Measurements from ENCODE around the gene CEP78.
"Not testable (repeated sequence)": the region's sequence is repeated elsewhere in the genome, so short reads cannot be mapped to it uniquely, and the experiment has no call there.

The CEP78 gene

DNA sequence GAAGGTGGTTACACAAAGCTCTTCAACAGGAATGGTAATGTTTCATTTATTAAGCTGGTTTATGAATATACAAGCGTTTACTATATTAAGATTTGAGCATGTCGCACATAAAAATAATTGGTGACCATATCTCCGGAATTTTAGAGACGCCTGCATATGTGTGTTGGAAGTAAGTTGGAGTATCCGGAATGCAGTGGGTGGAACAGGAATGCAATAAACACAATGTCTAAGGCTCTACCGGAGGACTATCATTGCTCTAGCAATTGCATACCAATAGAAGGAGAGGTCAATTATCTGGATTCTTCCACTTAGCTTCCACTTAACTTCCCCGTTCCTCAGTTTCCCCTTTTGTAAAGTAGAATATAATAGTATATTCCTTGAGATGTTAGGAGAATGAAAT lies 1.1 kb upstream of the CEP78 start:
- DNase-seq (ENCODE audit: low read depth in 3 of 3, low spot score in 1 of 3), result no peak

DNA sequence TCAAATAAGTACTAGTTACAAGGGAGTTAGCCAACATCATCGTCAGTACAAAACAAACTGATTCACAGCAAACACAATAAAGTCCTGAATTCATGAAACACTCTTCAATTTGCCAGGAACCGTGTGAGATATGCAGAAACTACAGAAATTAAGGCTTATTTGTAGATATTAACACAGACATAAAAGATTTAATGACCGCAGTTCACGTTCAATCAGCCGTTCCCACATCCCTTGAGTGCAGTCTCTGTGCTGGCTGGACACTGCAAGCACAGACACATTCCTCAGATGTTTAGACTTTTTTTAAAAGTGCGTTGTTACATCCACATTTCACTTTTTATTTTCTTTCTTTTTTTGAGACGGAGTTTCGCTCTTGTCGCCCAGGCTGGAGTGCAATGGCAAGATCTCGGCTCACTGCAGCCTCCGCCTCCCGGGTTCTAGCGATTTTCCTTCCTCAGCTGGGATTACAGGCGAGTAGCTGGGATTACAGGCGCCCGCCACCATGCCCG lies 566 bp upstream of the CEP78 start:
- no peak for DNase-seq (ENCODE audit: low read depth in 3 of 3, low spot score in 1 of 3)

DNA sequence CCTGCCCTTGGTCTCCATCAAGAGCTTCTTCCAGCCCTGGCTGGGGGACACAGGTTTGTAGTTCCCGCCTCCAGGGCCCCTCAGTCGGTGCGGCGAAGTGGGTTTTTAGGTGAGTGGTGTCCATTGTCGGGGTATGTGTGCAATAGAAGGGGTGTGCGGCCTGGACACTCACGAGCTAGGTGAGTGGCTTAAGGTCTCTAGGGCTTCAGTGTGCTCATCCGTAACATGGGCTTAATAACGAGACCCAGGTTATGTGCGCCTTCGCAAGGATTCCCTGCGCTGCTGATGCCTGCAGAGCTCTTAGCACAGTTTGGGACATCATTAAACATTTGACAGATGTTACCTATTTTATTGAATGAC lies 656 bp downstream of the CEP78 start:
- no peak for DNase-seq (ENCODE audit: low read depth in 3 of 3, low spot score in 1 of 3)

DNA sequence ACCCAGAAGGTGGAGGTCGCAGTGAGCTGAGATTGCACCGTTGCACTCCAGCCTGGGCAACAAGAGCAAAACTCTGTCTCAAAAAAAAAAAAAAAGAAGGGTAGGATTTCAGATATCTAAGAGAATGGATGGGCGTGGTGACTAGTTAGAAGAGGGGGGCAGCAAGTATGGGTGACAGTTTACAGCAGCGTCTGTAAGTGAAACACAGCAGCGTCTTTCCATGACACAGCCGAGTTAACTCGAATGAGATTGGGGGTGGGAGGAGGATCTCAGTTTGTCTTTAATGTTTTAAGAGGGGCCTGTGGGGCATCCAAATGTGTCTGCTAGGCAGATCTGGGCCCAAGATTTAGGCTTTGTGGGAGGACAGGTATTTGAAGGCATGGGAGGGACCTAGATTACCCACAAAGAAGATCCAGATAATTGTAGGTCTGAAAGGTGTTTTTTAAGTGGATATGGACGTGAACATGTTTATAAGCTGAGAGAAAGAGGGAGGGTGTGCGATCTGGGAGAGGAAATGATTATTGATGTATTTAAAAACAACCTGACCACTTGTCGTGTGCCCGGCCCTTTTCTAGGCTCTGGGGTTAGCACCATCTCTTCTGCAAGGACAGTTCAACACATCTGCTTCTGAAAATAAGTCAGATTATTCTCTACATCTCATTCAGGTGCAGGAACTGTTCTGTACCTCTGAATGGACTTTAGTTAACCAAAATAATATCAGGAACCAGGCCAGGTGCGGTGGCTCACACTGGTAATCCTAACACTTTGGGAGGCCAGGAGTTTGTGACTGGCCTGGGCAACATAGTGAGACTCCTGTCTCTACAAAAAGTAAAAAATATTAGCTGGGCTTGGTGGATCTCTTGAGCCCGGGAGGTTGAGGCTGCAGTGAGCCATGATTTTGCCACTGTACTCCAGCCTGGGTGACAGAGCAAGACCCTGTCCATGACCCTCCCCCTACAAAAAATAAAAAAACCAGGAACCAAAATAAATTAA lies 2.5 kb downstream of the CEP78 start:
- DNase-seq (ENCODE audit: low read depth in 3 of 3, low spot score in 1 of 3), result no peak

DNA sequence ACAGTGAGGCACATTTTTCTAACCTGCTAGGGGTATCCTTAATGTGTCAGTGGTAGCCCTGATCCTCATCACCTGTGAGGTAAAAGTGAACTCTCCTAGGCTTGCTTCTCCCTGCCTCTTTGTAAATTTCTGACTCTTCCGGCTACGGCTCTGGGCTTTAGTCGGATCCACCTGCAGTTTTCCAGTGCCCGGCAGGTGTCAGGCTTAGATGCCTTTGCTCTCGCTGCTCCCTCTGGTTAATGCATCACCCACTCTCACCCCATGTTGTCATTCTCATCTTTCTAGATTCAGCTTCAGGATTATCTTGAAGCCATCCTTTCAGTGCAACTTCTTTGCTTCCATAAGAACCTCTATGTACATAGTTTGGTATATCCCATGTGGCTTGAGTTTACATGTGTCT lies 3.6 kb downstream of the CEP78 start:
- no peak for DNase-seq (ENCODE audit: low read depth in 3 of 3, low spot score in 1 of 3)

DNA sequence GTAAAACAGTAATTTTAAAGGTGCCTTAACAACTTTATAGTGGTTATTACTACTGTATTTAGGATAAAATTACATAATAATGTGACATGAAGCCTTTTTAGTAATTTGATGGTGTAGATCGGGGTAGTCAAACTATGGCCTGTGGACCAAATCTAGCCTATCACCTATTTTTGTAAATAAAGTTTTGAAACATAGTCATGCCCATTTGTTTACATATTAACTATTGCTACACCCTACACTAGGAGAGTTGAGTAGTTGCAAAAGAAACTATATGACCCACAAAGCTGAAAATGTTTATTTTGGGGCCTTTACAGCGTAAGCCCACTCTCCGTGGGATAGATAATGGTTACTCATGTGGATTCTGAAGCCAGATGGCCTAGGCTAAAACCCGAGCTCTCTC lies 6.2 kb downstream of the CEP78 start:
- no peak for DNase-seq (ENCODE audit: low read depth in 3 of 3, low spot score in 1 of 3)

DNA sequence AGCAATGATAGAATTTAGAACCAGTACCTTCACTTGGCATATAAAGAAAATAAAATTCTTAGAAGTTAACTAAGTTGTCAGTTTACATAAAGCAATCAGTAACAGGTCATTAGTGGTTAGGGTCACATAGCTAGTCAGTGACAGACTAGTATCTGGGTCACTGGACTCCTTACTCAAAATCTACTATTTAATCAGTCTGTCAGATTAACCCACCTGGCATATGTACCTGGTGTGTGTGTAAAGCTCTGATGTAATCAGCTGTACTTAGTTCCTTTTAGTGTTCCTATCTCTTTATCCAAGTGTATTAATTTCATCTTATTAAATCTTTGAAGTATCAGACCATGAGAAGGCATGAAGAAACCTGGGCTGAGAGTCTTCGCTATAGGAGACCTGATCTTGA lies 7.3 kb downstream of the CEP78 start:
- DNase-seq (ENCODE audit: low read depth in 3 of 3, low spot score in 1 of 3), result no peak

DNA sequence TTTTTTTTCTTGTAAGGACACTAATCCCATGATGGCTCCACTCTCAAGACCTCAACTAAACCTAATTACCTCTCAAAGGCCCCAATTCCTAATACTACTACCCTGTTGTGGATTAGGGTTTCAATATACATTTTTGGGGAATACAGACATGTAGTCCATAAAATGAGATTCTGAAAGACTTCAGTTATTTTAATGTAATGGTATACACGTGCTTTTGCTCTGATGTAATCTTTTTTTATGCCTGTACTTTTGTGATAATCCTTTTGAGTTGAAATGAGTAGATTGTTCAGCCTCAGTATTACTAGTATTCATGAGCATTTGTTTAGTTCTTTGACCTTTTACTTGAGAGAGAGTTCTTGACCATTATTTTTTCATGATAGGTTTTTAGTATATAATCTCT lies 9.5 kb downstream of the CEP78 start:
- no peak for DNase-seq (ENCODE audit: low read depth in 3 of 3, low spot score in 1 of 3)

DNA sequence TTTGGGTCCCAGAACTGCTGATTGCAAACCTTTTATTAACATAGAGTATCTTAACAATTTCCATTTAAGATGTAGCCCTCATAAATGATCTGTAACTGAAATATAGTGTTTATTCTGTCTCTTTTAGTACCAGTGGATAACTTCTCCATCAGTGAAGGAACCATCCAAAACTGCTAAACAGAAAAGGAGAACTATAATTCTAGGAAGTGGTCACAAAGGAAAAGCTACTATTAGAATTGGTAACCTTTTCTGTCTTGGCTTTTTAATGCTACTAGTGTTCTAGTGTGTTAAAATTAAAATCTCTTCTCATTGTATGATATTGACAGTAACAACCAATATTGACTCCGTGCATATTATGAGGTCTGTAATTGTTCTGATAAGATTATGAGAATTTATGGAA lies 12.8 kb downstream of the CEP78 start:
- no peak for DNase-seq (ENCODE audit: low read depth in 3 of 3, low spot score in 1 of 3)

DNA sequence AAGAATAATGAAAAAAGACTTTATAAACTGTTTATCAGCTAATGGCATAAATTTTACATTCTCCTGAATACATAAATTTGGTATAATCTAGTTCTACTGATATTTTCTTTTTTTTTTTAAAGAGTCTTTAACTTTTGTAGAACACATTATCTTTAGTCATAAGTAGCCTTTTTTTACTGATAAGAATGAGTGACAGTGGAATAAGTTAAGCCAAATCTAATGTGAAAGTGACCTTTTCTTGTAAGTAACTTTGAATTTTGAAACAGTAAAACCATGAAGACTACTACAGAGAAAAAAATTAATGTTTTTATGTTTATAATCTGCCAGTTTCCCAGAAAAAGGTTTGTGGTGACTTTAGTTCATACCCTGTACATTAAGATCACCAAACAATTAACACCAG lies 13.7 kb downstream of the CEP78 start:
- DNase-seq (ENCODE audit: low read depth in 3 of 3, low spot score in 1 of 3), result no peak

DNA sequence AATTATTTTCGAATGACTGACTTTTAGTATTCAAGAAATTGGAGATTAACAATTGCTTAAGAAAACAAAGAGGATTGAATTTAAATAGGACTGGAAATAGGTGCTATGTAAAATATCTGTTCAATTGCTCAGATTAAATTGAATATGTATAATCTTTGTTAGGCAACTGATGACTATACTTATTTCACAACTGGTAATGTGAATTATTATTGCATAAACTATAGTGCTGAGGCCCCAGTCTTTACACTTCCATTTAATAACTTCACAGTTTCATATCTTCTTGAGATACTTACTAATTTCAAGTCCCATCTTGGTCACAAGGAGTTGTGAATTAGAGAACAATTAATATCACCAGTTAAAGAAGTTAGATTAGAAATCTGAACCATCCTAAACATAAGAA lies 16.7 kb downstream of the CEP78 start:
- DNase-seq (ENCODE audit: low read depth in 3 of 3, low spot score in 1 of 3), result no peak

DNA sequence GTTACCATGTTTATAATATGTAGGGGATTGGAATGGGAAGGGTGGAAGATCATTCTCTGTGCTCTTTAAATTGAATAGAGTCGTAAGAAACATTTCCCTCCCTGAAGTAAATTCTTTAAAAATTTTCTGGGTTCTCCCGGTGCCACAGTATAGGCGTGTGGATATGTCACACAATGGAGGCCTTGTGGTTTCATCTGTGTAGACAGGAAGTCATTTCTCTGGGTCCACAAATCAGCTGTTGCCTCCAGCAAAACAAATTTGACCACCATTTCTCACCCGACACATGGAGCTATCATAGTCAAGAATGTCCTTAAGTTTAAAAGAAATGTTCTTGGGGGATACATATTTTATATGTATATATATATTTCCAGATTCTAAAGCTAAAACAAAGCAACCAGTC lies 17.4 kb downstream of the CEP78 start:
- DNase-seq (ENCODE audit: low read depth in 3 of 3, low spot score in 1 of 3), result no peak

DNA sequence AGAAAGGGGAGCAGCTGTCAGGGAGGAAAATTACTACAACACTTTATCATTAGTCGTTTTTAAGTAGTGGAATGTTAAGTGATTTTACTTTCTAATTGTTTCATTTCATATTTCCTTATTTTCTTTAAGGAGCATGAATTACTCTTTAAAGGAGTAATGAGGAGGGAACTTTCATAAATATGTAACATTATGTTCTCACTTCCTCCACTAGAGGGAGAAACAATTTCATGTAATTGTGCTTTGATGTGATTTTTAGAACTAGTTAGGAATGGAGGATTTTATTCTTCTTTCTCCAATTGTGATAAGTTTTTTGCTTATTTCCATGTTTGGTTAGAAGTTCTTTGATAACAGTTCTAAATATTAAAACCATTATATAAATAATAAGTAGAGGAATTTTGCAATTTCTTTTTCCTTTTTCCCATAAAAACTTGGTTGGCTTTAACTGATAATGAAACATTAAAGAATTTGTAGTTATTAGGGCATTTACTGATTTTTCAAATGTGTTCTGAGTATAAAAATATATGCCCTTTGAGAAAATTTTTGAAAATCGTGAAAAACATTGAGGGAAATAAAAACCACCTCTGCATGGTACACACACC lies 25.6 kb downstream of the CEP78 start:
- no peak for DNase-seq (ENCODE audit: low read depth in 3 of 3, low spot score in 1 of 3)

DNA sequence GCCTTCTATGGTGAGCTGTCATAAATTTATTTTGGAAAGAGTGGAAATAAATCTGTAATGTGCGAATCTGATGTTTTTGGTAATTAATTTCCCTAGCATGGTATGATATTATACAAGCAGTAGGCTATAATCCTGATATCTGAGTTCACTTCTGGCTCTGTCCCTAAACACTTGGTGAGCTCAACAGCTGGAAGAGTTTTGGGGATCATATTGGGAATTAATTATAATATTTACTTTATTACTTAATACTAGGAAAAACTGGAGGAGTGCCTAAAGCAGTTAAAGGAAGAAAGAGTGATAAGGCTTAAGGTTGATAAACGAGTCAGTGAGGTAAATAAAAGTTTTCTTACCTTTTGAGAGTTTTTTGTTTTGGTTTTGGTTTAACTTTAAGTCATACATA lies 26.8 kb downstream of the CEP78 start:
- no peak for DNase-seq (ENCODE audit: low read depth in 3 of 3, low spot score in 1 of 3)

DNA sequence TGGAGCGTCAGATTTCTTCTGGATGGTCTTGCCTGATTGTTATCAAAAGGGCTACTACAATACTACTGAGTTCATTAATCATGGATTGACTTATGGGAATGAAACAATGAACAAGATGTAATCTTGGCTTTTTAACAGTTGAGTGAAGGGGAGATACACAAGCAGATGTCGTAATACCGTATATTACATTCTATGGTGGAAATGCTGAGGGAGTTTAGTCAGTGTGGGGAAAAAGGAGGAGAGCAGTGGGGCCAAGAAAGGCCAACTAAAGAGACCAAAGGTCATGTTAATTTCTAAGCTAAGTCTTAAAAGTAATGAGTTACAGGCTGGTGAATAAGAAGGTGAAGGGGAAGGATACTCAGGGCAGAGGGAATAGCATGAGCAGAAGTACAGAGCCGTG lies 32.0 kb downstream of the CEP78 start:
- no peak for DNase-seq (ENCODE audit: low read depth in 3 of 3, low spot score in 1 of 3)

DNA sequence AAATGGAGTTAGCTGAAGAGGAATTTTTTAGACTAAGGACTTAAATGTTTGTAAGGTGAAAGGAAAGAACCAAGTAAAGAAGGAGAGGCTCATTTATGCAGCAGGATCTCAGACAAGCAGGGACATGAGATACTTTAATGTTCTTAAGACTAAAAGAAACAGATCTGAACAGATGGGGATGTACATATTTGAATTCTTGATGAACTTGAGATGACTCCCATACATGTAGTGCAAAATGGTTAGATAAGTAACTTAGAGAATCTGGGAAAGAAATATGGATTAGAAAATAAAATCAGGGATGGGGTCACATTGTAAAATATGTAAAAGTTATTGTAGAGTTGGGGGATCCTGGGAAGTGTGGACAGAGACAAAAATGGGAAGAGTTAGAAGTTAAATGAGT lies 33.9 kb downstream of the CEP78 start:
- no peak for DNase-seq (ENCODE audit: low read depth in 3 of 3, low spot score in 1 of 3)

DNA sequence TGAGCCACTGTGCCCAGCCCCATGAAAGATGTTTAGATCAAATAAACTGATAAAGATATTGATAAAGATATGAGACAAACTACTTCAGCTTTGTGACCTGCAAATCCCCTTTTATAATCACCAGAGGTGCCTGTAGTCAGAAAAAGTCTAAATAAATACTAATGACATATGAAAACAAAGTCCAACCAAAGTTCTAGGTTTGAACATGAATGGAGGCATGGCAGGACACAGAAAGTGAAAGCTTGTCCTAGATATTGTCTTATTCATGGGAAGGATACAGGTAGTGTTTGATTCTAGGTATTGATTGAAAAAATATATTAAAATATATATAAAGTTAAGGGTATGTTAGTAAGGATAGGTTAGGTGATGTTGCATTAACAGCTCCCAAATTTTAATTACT lies 36.4 kb downstream of the CEP78 start:
- no peak for DNase-seq (ENCODE audit: low read depth in 3 of 3, low spot score in 1 of 3)

DNA sequence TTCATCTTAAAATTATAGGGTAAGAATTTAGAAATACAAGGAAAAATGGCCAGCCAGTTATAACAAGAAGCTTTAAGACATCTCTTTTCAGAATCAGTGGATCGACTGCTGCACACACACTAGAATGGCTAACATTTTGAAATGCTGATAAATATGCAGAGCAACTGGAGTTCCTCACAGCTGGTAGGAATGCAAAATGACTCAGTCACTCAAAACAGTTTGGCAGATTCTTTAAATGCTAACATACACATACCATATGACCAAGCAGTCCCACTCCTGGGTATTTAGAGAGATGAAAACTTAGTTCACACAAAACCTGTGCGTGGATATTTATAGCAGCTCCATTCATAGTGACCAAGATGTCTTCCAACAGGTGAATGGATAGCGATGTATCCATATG lies 37.9 kb downstream of the CEP78 start:
- no peak for DNase-seq (ENCODE audit: low read depth in 3 of 3, low spot score in 1 of 3)

DNA sequence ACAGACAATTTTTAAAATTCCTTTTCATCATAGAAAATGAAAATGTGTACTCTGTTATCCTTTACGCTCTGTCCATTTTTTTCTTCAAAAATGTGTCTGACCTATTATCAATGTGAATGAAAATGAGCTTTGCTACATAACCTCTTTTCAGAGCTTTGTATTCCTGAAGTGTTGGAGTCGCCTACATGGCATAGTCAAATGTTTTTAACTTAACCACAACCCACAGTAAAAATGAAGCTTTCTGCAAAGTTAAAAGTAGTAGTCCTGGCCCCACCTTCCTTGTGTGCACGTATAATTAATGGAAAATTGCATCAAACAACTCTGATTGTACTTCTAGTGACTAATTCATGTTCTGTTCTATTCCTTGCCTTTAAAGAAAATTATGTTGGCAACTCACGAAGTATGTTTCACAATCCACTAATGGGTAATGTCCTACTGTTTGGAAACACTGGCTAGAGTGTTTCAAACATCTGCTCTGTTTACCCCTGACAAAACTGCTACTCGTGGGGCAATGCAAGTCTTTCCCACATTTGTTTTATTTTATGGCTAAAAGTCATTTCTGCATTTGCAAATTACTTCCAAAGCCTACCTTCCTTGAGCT lies 42.4 kb downstream of the CEP78 start:
- DNase-seq (ENCODE audit: low read depth in 3 of 3, low spot score in 1 of 3), result no peak

DNA sequence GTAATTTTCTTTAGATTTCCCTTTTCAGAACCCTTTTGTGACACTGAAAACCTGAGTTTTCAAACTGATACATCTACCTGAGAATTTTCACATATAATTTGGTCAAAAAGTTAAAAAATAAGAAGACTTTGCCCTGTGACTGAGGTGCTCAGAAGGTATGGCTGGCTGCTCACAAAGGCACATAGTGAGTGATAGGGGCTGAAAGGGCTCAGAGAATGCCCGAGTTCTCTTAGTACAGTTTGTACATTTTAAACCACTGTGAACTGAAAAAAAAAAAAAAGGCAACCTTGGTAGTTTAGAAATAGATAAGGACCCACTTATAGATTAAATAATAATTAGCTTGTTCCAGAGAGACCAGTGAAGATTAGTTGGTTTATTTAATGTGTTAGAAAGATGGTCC lies 42.9 kb downstream of the CEP78 start:
- DNase-seq (ENCODE audit: low read depth in 3 of 3, low spot score in 1 of 3), result no peak

DNA sequence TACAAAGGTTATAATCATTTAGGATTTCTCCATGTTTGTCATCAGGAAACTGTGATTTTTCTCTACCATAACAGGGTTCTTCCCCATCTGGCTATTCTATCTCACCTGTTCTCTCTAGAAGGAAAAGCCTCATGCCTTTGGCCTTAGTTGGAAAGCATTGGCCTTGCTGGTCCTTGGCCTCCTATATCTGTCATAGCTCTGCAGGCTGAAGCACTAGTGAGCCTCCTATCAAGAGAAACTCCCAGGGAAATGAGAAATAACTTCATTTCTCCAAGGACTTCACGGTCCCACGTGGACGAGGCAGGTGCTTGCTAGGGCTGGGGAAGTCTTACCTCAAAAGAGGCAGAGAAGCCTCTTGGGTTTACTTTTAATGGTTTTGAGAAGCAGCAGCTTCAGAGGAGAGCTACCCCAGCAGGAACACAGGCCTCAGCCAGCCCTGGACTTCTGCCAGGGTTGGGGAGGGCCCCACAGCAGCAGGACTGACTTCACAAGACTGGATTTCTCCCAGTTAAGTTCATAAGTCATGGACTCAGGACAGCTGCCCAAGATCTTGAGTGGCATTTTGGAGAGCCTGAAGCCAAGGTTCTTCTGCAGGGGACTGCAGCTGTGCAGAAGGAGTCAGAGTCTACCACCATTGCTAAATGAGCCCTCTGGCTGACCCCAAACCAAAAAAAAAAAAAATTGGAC lies 45.2 kb downstream of the CEP78 start:
- no peak for DNase-seq (ENCODE audit: low read depth in 3 of 3, low spot score in 1 of 3)

DNA sequence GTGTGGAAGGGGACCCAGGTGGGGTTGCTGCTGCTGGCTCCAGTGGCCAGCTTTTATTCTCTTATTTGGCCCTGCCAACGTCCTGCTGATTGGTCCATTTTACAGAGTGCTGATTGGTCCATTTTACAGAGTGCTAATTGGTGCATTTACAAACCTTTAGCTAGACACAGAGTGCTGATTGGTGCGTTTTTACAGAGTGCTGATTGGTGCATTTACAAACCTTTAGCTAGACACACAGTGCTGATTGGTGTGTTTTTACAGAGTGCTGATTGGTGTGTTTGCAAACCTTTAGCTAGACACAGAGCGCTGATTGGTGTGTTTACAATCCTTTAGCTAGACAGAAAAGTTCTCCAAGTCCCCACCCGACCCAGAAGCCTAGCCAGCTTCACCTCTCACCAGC lies 48.3 kb downstream of the CEP78 start:
- not testable (repeated sequence) for DNase-seq (ENCODE audit: low read depth in 3 of 3, low spot score in 1 of 3)

Measured in stimulated activated CD4-positive, alpha-beta T cell treated with anti-CD3 and anti-CD28 coated beads, TNF-alpha, amount 100 ng/mL, for 1 hour (primary cell).